ENCODE results near the gene PCDHGA6.
"Not testable (repeated sequence)": the region's sequence is repeated elsewhere in the genome, so short reads cannot be mapped to it uniquely, and the experiment has no call there.

DNA sequence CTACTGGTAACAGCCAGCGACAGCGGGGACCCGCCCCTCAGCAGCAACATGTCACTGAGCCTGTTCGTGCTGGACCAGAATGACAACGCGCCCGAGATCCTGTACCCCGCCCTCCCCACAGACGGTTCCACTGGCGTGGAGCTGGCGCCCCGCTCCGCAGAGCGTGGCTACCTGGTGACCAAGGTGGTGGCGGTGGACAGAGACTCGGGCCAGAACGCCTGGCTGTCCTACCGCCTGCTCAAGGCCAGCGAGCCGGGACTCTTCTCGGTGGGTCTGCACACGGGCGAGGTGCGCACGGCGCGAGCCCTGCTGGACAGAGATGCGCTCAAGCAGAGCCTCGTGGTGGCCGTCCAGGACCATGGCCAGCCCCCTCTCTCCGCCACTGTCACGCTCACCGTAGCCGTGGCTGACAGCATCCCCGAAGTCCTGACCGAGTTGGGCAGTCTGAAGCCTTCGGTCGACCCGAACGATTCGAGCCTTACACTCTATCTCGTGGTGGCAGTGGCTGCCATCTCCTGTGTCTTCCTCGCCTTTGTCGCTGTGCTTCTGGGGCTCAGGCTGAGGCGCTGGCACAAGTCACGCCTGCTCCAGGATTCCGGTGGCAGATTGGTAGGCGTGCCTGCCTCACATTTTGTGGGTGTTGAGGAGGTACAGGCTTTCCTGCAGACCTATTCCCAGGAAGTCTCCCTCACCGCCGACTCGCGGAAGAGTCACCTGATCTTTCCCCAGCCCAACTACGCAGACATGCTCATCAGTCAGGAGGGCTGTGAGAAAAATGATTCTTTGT, 20.9 kb downstream of the PCDHGA6 start:
- TF ChIP-seq, protein P1, sequence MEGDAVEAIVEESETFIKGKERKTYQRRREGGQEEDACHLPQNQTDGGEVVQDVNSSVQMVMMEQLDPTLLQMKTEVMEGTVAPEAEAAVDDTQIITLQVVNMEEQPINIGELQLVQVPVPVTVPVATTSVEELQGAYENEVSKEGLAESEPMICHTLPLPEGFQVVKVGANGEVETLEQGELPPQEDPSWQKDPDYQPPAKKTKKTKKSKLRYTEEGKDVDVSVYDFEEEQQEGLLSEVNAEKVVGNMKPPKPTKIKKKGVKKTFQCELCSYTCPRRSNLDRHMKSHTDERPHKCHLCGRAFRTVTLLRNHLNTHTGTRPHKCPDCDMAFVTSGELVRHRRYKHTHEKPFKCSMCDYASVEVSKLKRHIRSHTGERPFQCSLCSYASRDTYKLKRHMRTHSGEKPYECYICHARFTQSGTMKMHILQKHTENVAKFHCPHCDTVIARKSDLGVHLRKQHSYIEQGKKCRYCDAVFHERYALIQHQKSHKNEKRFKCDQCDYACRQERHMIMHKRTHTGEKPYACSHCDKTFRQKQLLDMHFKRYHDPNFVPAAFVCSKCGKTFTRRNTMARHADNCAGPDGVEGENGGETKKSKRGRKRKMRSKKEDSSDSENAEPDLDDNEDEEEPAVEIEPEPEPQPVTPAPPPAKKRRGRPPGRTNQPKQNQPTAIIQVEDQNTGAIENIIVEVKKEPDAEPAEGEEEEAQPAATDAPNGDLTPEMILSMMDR (conservative IDR thresholded peaks at IDR 0.05 in 1 of 2, IDR thresholded peaks at IDR 0.05 in 1 of 2; ENCODE audit: low read depth in 1 of 2, low read length in 2 of 2): not testable (repeated sequence)
- not testable (repeated sequence) for TF ChIP-seq EZH2 (IDR thresholded peaks at IDR 0.05; ENCODE audit: low read length, missing control alignments)
